CD4-positive, alpha-beta T cell treated with Interleukin-4 for 1 hour (primary cell): ENCODE measurements around the gene SPPL3.
"Not testable (repeated sequence)": the region's sequence is repeated elsewhere in the genome, so short reads cannot be mapped to it uniquely, and the experiment has no call there.

ENCODE experiments used
- DNase-seq, 2 donors: peaks; one replicate each; pipeline ENCODE4 v3.0.0-alpha.2; 2020 to 2022

The SPPL3 gene

GRCh38 chr12:120841525-120841924, 62.6 kb downstream of the SPPL3 start:
- DNase-seq: no peak

- DNase-seq: no peak
Measured at GRCh38 chr12:120839503-120839902, 64.7 kb downstream of the SPPL3 start.

- not testable (repeated sequence) for DNase-seq
Measured at GRCh38 chr12:120838629-120839383, 65.4 kb downstream of the SPPL3 start.

- no peak for DNase-seq
Measured at GRCh38 chr12:120836114-120836684, 68.0 kb downstream of the SPPL3 start.

GRCh38 chr12:120835657-120836056, 68.5 kb downstream of the SPPL3 start:
- DNase-seq: no peak

- no peak for DNase-seq
Measured at GRCh38 chr12:120835304-120835612, 68.9 kb downstream of the SPPL3 start.

GRCh38 chr12:120834489-120835303, 69.5 kb downstream of the SPPL3 start:
- DNase-seq: no peak

- no peak for DNase-seq
Measured at GRCh38 chr12:120833849-120834248, 70.3 kb downstream of the SPPL3 start.

GRCh38 chr12:120832737-120833136, 71.4 kb downstream of the SPPL3 start:
- DNase-seq: no peak

- DNase-seq: no peak
Measured at GRCh38 chr12:120831648-120832267, 72.4 kb downstream of the SPPL3 start.

- DNase-seq: no peak
Measured at GRCh38 chr12:120830966-120831365, 73.2 kb downstream of the SPPL3 start.

- DNase-seq: no peak
Measured at GRCh38 chr12:120830052-120830940, 73.9 kb downstream of the SPPL3 start.

- no peak for DNase-seq
Measured at GRCh38 chr12:120826335-120826734, 77.8 kb downstream of the SPPL3 start.

- no peak for DNase-seq
Measured at GRCh38 chr12:120825337-120825736, 78.8 kb downstream of the SPPL3 start.

- DNase-seq: no peak
Measured at GRCh38 chr12:120822832-120823503, 81.2 kb downstream of the SPPL3 start.

GRCh38 chr12:120821878-120822277, 82.3 kb downstream of the SPPL3 start:
- DNase-seq: no peak

GRCh38 chr12:120820884-120821510, 83.2 kb downstream of the SPPL3 start:
- DNase-seq: no peak

GRCh38 chr12:120818416-120818815, 85.7 kb downstream of the SPPL3 start:
- DNase-seq: no peak

GRCh38 chr12:120817559-120818330, 86.4 kb downstream of the SPPL3 start:
- no peak for DNase-seq

- DNase-seq: no peak
Measured at GRCh38 chr12:120816363-120816762, 87.8 kb downstream of the SPPL3 start.
